A549 (cell line): ENCODE measurements around the gene PNPLA2. TPM values are rescaled to one million over a fixed set of nuclear protein-coding genes. Genes with fewer than 3 reads are reported as not detected.

Experiments used
- ATAC-seq, 2 experiments: fragments of 200-7000 bp in 1 of 2; fragments of >200 bp in 1 of 2; cut with Nextera tagmentation in 1 of 2; cut with Tn5 transposase in 1 of 2; 3 replicates each; pipeline versions ENCODE4 v1.8.0 to v1.9.1; 2018 to 2020; ENCODE audit warnings: mild to moderate bottlenecking in 1 of 2, moderate library complexity in 1 of 2
- CTCF ChIA-PET: fragments of 300-600 bp; sonication (Branson Sonifier 250); formaldehyde crosslinking; extraction: SDS; loops from one replicate; lab custom pipeline; 2021; ENCODE audit warnings: antibody characterized with exemption, inconsistent platforms; lab: Yijun Ruan, JAX
- POLR2A ChIA-PET: fragments of 350-600 bp; formaldehyde crosslinking; extraction: SDS; loops from one replicate; lab custom pipeline; 2021; ENCODE audit warnings: antibody characterized with exemption, inconsistent platforms; lab: Yijun Ruan, JAX
- DNase-seq, 2 experiments: peaks; one replicate each; pipeline versions ENCODE4 v3.0.0 to v3.0.0-alpha.2; 2011 to 2016; ENCODE audit warnings: low read depth in 1 of 2, low spot score in 1 of 2
- FAIRE-seq: peaks from 2 replicates; lab custom pipeline; 2011; peaks lifted over from hg19 to GRCh38; lab: Jason Lieb, UNC
- H3K27ac ChIP-seq, 2 experiments: fragments of >200 bp; sonication (Bioruptor Twin); formaldehyde crosslinking; 3 replicates each; pipeline ENCODE4 v1.5.1; 2016 to 2017
- H3K4me1 ChIP-seq: fragments of >200 bp; sonication (Bioruptor Twin); formaldehyde crosslinking; 3 replicates; pipeline ENCODE4 v1.6.1; 2016
- H3K4me2 ChIP-seq: fragments of >200 bp; sonication (Bioruptor Twin); formaldehyde crosslinking; 3 replicates; pipeline ENCODE4 v1.6.1; 2016
- H3K4me3 ChIP-seq: fragments of >200 bp; sonication (Bioruptor Twin); formaldehyde crosslinking; 3 replicates; pipeline ENCODE4 v1.5.1; 2016
- H3K9me3 ChIP-seq: fragments of >200 bp; sonication (Bioruptor Twin); formaldehyde crosslinking; 3 replicates; pipeline ENCODE4 v1.6.1; 2016
- BHLHE40 ChIP-seq: IDR thresholded peaks from 2 replicates; pipeline ENCODE4 v1.6.1; 2012; ENCODE audit warnings: low read depth, low read length, inconsistent platforms
- CBX8 ChIP-seq: fragments of 200-600 bp; sonication (generic); IDR thresholded peaks from 2 replicates; pipeline ENCODE4 v1.6.1; 2016
- CEBPB ChIP-seq, 2 experiments: fragments of >200 bp in 1 of 2; sonication (Bioruptor Twin) in 1 of 2; formaldehyde crosslinking in 1 of 2; IDR thresholded peaks; 2 replicates each; pipeline ENCODE4 v1.6.1; 2012 to 2016
- CHD2 ChIP-seq: fragments of 150-350 bp; IDR thresholded peaks from 2 replicates; pipeline ENCODE4 v1.6.1; 2014; ENCODE audit warnings: low read length; ENCODE audit not compliant: partially characterized antibody
- CHD4 ChIP-seq: fragments of 200-600 bp; sonication (generic); IDR thresholded peaks from 2 replicates; pipeline ENCODE4 v1.6.1; 2016; ENCODE audit warnings: antibody characterized with exemption, mild to moderate bottlenecking, borderline replicate concordance
- EP300 ChIP-seq, 2 experiments: fragments of >200 bp; sonication (Bioruptor Twin); formaldehyde crosslinking; IDR thresholded peaks; 2 replicates in 1 of 2; 3 replicates in 1 of 2; pipeline ENCODE4 v1.6.1; 2016 to 2017
- FOSL2 ChIP-seq, 2 experiments: fragments of 450-650 bp in 1 of 2; fragments of >200 bp in 1 of 2; sonication (Bioruptor Twin) in 1 of 2; formaldehyde crosslinking; IDR thresholded peaks; 2 replicates each; pipeline versions ENCODE4 v1.5.0 to v1.6.1; 2016 to 2020; ENCODE audit warnings: mild to moderate bottlenecking in 1 of 2, moderate library complexity in 1 of 2
- HOXA7 ChIP-seq: fragments of 250-450 bp; sonication (Bioruptor Pico); IDR thresholded peaks from 2 replicates; pipeline ENCODE4 v1.5.0; 2020; ENCODE audit warnings: mild to moderate bottlenecking, moderate library complexity
- HOXB5 ChIP-seq: fragments of 250-450 bp; sonication (Bioruptor Pico); IDR thresholded peaks from 2 replicates; pipeline ENCODE4 v1.5.0; 2020; ENCODE audit warnings: mild to moderate bottlenecking, moderate library complexity
- JUN ChIP-seq, 2 experiments: fragments of >200 bp; sonication (Bioruptor Twin); formaldehyde crosslinking; IDR thresholded peaks; 2 replicates in 1 of 2; 3 replicates in 1 of 2; pipeline ENCODE4 v1.6.1; 2016 to 2017
- JUNB ChIP-seq: fragments of >200 bp; sonication (Bioruptor Twin); formaldehyde crosslinking; IDR thresholded peaks from 2 replicates; pipeline ENCODE4 v1.6.1; 2016
- MAZ ChIP-seq: fragments of 150-350 bp; IDR thresholded peaks from 2 replicates; pipeline ENCODE4 v1.6.1; 2014; ENCODE audit warnings: antibody characterized with exemption, low read depth, low read length, borderline replicate concordance
- NPAS2 ChIP-seq: fragments of 250-450 bp; sonication (Bioruptor Pico); IDR thresholded peaks from 2 replicates; pipeline ENCODE4 v1.8.0; 2022; ENCODE audit warnings: mild to moderate bottlenecking, moderate library complexity, borderline replicate concordance
- NR3C1 ChIP-seq: fragments of >200 bp; sonication (Bioruptor Twin); formaldehyde crosslinking; IDR thresholded peaks from 3 replicates; pipeline ENCODE4 v1.6.1; 2017
- PBX3 ChIP-seq: IDR thresholded peaks from 2 replicates; pipeline ENCODE4 v1.6.1; 2012
- PHF8 ChIP-seq: fragments of 200-600 bp; sonication (generic); IDR thresholded peaks from 2 replicates; pipeline ENCODE4 v1.6.1; 2016; ENCODE audit warnings: low read depth, mild to moderate bottlenecking, antibody characterized with exemption, moderate library complexity, borderline replicate concordance
- POLR2A ChIP-seq: IDR thresholded peaks from 2 replicates; pipeline ENCODE4 v1.6.1; 2012; ENCODE audit warnings: mild to moderate bottlenecking, low read length
- POLR2AphosphoS2 ChIP-seq: conservative IDR thresholded peaks from 2 replicates; pipeline ENCODE4 v1.6.1; 2012; ENCODE audit warnings: low read length, improper control_type of control experiment, inconsistent platforms
- RARB ChIP-seq: fragments of 250-450 bp; sonication (Bioruptor Pico); IDR thresholded peaks from 2 replicates; pipeline ENCODE4 v1.8.0; 2021; ENCODE audit warnings: mild to moderate bottlenecking, moderate library complexity
- RCOR1 ChIP-seq: fragments of 150-350 bp; IDR thresholded peaks from 2 replicates; pipeline ENCODE4 v1.6.1; 2014; ENCODE audit warnings: antibody characterized with exemption, low read length, low read depth
- SREBF2 ChIP-seq: fragments of 450-650 bp; IDR thresholded peaks from 2 replicates; pipeline ENCODE4 v1.6.1; 2014; ENCODE audit warnings: mild to moderate bottlenecking, moderate library complexity
- ZC3H11A ChIP-seq: fragments of 450-650 bp; IDR thresholded peaks from 2 replicates; pipeline ENCODE4 v1.6.1; 2014; ENCODE audit warnings: antibody characterized with exemption, mild to moderate bottlenecking
- ZSCAN20 ChIP-seq: fragments of 250-450 bp; sonication (Bioruptor Pico); IDR thresholded peaks from 2 replicates; pipeline ENCODE4 v1.8.0; 2022; ENCODE audit warnings: mild to moderate bottlenecking, moderate library complexity
- WGBS: methylation state at CpG from one replicate; pipeline ENCODE4 v1.1.6; 2017; ENCODE audit errors: missing lambda C conversion rate; 5-methylcytosine and 5-hydroxymethylcytosine counted together
- polyA plus RNA-seq, 4 experiments: library from polyadenylated mRNA; depleted of rRNA in 3 of 4; stranded (reverse); fragments of >200 nt; fragmentation: RNase III in 1 of 4; extraction: RNeasy Plus Mini Kit Qiagen cat#74134 plus additional on column Dnase treatment in 1 of 4; gene quantifications; 2 replicates in 3 of 4; 3 replicates in 1 of 4; pipeline ENCODE4 v1.2.3, GENCODE V29; 2011 to 2017
- TF ChIP-seq, protein P1 (sequence below): fragments of 200-600 bp; sonication (generic); IDR thresholded peaks from 2 replicates; pipeline ENCODE4 v1.6.1; 2016; ENCODE audit warnings: antibody characterized with exemption, mild to moderate bottlenecking, moderate library complexity
- TF ChIP-seq, protein P2 (sequence below): IDR thresholded peaks from 2 replicates; pipeline ENCODE4 v1.6.1; 2012
- TF ChIP-seq, protein P3 (sequence below): fragments of 450-650 bp; IDR thresholded peaks from 2 replicates; pipeline ENCODE4 v1.6.1; 2014; ENCODE audit warnings: antibody characterized with exemption

Gene PNPLA2
- polyA plus RNA-seq, 2 of the 4 experiments (the other 2 are of a cell fraction): 13.2 to 25.4 TPM

DNA sequence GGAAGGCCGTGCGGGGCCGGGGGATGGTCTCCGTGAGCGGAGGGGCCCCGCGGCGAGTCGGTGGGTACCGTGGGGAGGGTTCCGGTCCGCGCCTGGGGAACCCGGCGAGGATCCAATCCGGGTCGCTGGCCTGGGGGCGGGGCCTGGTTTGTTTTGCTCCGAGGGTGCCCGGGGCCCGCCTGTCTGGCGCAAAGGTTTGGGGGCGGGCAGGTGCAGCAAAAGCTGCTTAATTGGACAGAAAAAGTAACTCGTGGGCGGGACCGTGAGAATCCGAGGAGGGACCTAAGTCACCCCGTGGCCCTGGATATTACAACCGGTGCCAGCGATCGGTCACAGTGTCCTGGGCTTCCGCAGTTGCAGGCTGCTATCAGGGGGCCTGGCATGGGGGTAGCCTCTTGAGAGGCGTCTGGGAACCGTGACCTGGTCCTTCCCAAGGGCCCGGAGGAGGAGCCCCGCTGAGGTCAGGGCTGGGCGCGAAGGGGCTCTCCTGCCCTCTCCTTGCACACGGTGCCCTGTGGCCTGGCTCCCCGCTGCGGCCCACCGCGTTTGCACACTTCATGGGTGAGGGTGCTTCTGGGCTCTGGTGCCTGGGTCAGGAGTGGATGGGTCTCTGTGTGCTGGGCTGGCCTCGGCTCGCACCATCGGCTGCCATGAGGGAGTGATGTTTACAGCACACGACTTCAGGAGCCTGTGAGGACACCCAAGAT is 1.4 kb downstream of the PNPLA2 start:
- H3K4me1 ChIP-seq: peaks cover 40% of the 10 kb centered on the region
- DNase-seq: peak; percentile 77 to 92
- H3K4me2 ChIP-seq: peak overlapping the region; percentile 97
- peak overlapping the region; percentile 99 for H3K4me3 ChIP-seq
- ChIA-PET POLR2A (interaction anchor here (0.6 to 3.1 kb wide), 11 partner anchors 9 to 43 kb away, joined by 3 to 52 read pairs (median 9); partner anchors contain the start of genes CD151, CRACR2B, RPLP2 and TSPAN4), CTCF (interaction anchor here (0.7 to 1.7 kb wide), 3 partner anchors 8 to 20 kb away, joined by 3 read pairs; no protein-coding TSS in a partner anchor)
- peak; percentile 36 to 64 for ATAC-seq
- WGBS: 8% methylated on average over 31 of the region's 47 CpGs
- peak overlapping the region; percentile 87 to 90 for H3K27ac ChIP-seq
- TF ChIP-seq POLR2A (0 out of 2 replicates have a peak, but pooled peaks have one; percentile 13), JUNB (no peak), NPAS2 (CRISPR knock-in tag) (no peak), RARB (CRISPR knock-in tag) (no peak), SREBF2 (no peak), ZC3H11A (no peak), ZSCAN20 (CRISPR knock-in tag) (no peak), PHF8 (no peak), EP300 (IDR thresholded peaks at IDR 0.05) (no peak), HOXA7 (CRISPR knock-in tag) (no peak), PBX3 (0 out of 2 replicates have a peak, but pooled peaks have one; percentile 51), MAZ (no peak), POLR2AphosphoS2 (no peak), HOXB5 (CRISPR knock-in tag) (no peak), CHD2 (no peak), BHLHE40 (no peak), RCOR1 (no peak)
- TF ChIP-seq, protein P1, sequence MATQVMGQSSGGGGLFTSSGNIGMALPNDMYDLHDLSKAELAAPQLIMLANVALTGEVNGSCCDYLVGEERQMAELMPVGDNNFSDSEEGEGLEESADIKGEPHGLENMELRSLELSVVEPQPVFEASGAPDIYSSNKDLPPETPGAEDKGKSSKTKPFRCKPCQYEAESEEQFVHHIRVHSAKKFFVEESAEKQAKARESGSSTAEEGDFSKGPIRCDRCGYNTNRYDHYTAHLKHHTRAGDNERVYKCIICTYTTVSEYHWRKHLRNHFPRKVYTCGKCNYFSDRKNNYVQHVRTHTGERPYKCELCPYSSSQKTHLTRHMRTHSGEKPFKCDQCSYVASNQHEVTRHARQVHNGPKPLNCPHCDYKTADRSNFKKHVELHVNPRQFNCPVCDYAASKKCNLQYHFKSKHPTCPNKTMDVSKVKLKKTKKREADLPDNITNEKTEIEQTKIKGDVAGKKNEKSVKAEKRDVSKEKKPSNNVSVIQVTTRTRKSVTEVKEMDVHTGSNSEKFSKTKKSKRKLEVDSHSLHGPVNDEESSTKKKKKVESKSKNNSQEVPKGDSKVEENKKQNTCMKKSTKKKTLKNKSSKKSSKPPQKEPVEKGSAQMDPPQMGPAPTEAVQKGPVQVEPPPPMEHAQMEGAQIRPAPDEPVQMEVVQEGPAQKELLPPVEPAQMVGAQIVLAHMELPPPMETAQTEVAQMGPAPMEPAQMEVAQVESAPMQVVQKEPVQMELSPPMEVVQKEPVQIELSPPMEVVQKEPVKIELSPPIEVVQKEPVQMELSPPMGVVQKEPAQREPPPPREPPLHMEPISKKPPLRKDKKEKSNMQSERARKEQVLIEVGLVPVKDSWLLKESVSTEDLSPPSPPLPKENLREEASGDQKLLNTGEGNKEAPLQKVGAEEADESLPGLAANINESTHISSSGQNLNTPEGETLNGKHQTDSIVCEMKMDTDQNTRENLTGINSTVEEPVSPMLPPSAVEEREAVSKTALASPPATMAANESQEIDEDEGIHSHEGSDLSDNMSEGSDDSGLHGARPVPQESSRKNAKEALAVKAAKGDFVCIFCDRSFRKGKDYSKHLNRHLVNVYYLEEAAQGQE: 0 out of 2 replicates have a peak, but pooled peaks have one; percentile 5
- TF ChIP-seq, protein P2, sequence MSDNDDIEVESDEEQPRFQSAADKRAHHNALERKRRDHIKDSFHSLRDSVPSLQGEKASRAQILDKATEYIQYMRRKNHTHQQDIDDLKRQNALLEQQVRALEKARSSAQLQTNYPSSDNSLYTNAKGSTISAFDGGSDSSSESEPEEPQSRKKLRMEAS: peak; percentile 39
- no peak for FAIRE-seq
- H3K9me3 ChIP-seq: no peaks in the 10 kb centered on the region

DNA sequence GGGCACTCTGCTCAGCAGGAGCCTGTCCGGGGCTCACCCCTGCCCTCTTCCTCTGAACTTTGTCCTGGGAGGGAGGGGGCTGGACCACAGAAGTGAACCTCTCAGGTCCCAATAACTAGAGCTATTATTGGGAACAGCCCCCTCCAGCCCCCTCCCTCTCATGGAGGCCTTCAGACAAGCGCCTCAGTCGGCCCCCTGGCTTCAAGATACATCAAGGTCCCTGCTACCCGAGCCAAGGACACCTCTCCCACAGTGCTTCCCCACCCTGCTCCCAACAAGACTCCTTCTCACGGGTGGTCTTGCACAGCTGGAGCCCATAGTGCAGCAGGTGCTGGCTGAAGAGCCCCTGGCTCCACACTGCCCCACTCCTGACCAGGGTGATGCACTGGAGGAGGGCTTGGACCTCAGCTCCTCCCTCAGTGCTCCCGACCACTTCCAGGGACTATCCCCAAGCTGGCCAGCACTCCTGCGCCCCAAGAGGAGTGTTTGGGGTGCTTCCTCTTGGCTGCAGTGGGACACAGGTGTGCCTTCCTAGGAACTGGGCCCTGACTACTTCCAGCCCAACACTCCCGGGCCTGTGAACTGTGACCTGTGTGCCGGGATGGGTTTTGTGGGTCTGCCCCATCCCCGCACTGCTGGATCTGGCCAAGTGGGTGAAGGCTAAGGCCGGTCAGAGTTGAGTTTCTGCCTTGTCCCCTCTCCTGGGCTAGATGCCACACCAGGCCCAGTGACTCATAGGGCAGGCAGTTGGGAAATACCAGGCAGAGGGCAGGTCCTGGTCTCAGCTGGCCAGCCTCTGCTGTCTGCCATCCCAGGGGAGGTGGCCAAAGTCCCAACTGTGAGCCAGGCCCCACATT is 2.2 kb downstream of the PNPLA2 start:
- Histone ChIP-seq H3K4me2 (peak overlapping the region; percentile 97), H3K9me3 (no peaks in the 10 kb centered on the region), H3K4me1 (peaks cover 48% of the 10 kb centered on the region), H3K27ac (peak overlapping the region; percentile 87 to 90), H3K4me3 (peak overlapping the region; percentile 99)
- ATAC-seq: peak; percentile 42 to 54
- peak; percentile 79 to 85 for DNase-seq
- ChIA-PET POLR2A (interaction anchor here (0.6 to 3.1 kb wide), 8 partner anchors 8 to 26 kb away, joined by 3 to 52 read pairs (median 21); partner anchors contain the start of genes CD151, CRACR2B, RPLP2 and TSPAN4), CTCF (interaction anchor here (0.7 to 1.7 kb wide), 2 partner anchors 9 to 13 kb away, joined by 3 to 10 read pairs; no protein-coding TSS in a partner anchor)
- 0 out of 2 replicates have a peak, but pooled peaks have one; percentile 31 for TF ChIP-seq POLR2A
- TF ChIP-seq CHD4: no peak
- TF ChIP-seq CHD2: no peak
- TF ChIP-seq JUN (IDR thresholded peaks at IDR 0.05): peak in 1 of 2 experiments; percentile 56; a peak in 1 of 5 replicates
- peak; percentile 22; the same call in 1 of the 2 replicates for TF ChIP-seq JUNB
- no peak for TF ChIP-seq EP300 (IDR thresholded peaks at IDR 0.05)
- TF ChIP-seq, protein P3, sequence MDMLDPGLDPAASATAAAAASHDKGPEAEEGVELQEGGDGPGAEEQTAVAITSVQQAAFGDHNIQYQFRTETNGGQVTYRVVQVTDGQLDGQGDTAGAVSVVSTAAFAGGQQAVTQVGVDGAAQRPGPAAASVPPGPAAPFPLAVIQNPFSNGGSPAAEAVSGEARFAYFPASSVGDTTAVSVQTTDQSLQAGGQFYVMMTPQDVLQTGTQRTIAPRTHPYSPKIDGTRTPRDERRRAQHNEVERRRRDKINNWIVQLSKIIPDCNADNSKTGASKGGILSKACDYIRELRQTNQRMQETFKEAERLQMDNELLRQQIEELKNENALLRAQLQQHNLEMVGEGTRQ: no peak
- no peak for TF ChIP-seq NR3C1
- TF ChIP-seq, protein P2: peak; percentile 42; the same call in 1 of the 2 replicates
- peak; percentile 63; the same call in 1 of the 2 replicates for TF ChIP-seq FOSL2 (IDR thresholded peaks at IDR 0.05)
- peak; percentile 95 for TF ChIP-seq FOSL2 (CRISPR knock-in tag; IDR thresholded peaks at IDR 0.05)
- TF ChIP-seq NPAS2 (CRISPR knock-in tag): no peak
- no peak for TF ChIP-seq CBX8
- TF ChIP-seq CEBPB (IDR thresholded peaks at IDR 0.05): peak; percentile 70 to 94
- peak; percentile 63; the same call in 1 of the 2 replicates for TF ChIP-seq PBX3
- WGBS: 33% methylated on average over 9 of the region's 11 CpGs
- FAIRE-seq: peak; percentile 56
